C1 segment of cervical spinal cord (tissue), 14 donors: ENCODE data around the gene PTPRH.

Experiments used
- DNase-seq, 14 donors: peaks; one replicate each; lab custom pipeline; 2025; lab: John Stamatoyannopoulos, UW

The PTPRH gene

DNA sequence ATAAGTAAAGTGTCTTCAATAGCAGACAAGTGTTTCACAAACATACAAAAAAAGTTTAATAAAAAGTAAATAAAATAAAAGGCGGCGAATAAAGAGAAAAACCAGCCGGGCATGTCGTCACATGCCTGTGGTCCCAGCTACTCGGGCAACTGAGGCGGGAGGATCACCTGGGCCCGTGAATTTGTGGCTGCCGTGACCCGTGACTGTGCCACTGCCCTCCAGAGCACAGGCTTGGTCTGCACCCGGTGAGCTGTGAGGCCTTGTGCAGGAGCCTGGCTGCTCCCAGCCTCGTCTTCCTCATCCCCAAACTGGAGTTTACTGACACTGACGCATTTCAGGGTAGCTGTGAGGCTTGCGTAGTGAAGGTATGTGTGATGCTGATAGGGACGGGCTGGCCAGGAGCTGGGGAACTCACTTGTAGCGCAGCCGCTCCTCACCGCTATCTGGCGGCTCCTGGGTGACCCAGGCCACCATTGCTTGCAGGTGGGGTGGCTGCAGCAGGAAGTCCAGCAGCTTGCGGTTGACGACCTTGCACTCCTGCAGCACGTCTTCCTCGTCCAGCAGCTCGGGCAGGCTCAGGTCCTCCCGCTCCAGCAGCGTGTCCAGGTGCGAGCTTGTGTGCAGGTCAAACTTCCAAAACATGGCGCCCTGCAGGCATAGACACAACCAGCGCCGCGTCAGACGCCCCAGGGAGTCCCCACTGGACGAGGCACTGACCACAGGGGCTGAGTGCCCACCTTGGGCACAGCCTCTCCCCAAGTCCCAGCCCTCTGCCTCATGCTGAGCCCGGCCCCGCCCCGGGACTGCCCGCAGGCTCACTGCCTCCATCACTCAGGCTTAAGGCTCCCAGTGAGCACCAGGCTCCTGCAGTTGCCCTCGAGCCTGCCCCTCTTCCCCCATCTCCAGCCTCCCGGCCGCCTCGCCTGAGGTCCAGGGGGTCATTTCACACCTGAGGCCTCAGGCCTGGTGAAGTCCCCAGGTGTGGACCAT, 37.5 kb upstream of the PTPRH start:
- no peak for DNase-seq

- DNase-seq = no peak
Observed at GRCh38 chr19:55245236-55245904, 36.1 kb upstream of the PTPRH start.

DNA sequence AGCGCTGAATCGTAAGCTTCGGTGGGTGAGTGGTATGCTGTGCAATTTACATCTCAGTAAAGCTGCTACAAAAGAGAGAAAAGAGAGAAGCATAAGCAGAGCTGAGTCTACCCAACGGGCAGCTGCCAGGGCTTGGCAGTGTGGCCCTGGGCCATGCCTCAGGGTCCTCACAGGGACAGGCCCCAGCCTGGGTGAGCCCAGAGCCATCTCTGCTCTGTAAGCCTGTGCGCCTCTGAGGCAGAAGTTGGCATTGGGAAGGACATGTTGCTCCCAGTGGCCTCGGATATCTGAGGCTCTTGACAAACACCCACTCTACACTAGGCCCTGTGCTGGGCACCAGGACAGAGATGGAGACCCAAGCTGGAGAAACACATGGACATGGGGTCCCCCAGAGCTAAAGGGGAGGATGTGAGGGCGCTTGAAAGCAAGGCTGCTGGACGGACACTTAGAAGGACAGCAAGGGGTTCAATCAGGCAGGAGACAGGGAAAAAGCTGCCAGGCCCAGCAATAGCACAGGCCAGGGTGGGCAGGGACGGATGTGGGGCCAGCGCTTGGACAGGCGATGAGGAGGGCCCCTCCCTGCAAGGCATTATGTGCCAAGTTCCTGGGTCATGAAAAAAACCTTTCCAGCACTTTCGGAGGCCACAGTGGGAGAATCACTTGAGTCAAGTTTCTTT, 34.8 kb upstream of the PTPRH start:
- no peak for DNase-seq

- no peak for DNase-seq
Observed at GRCh38 chr19:55242517-55242916, 33.2 kb upstream of the PTPRH start.

GRCh38 chr19:55241935-55242464, 32.7 kb upstream of the PTPRH start:
- no peak for DNase-seq

- no peak for DNase-seq
Observed at GRCh38 chr19:55241143-55241934, 32.0 kb upstream of the PTPRH start.

GRCh38 chr19:55240713-55241020, 31.4 kb upstream of the PTPRH start:
- DNase-seq = no peak

DNA sequence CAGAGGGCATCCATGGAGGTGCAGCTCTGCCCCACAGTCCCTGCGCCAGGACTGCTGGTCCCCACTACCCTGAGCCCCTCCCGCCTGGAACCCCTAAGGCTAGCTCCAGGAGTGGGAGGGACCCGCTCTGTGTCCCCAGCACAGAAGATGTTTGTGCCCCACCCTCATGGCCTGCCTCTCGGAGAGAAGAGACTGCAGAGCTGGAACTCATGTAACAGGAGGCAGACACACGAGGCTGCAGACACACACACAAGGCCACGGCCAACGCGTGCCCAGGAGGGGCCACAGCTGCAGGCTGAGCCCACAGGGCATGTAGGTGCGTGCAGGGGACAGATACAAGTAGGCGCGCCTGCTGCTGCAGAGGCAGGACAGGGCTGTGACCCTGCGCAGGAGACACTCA, 29.7 kb upstream of the PTPRH start:
- DNase-seq = no peak

DNA sequence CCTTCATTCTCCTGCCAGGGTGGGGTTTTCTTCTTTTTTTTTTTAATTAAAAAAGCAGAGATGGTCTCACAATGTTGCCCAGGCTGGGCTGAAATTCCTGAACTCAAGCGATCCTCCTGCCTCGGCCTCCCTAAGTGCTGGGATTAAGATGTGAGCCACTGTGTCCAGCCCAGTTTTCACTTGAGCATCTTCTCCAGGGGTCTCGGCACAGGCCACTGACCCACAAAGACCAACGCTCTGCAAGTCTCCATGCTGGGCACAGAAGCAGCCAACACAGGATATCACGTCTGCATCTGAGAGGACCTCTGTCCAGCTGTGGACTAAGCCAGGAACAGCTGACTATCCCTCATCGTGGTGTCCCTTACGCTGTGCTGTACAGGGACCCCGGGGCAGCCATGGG, 28.7 kb upstream of the PTPRH start:
- DNase-seq = no peak

DNA sequence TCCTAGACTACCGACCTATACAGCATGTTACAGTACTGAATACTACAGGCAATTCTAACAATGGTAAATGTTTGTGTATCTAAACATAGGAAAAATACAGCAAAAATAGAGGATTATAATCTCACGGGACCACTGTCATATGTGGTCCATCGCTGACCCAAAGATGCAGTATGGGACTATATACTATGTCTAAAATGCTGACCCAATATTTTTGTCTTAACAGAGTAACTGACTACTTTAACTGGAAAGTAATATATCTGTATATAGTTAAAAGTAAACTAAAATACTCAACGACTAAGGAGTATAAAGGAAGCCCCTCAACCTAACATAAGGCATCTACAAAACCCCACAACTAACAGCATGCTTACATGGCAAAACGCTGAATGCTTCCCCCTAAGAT, 23.7 kb upstream of the PTPRH start:
- DNase-seq = no peak

DNA sequence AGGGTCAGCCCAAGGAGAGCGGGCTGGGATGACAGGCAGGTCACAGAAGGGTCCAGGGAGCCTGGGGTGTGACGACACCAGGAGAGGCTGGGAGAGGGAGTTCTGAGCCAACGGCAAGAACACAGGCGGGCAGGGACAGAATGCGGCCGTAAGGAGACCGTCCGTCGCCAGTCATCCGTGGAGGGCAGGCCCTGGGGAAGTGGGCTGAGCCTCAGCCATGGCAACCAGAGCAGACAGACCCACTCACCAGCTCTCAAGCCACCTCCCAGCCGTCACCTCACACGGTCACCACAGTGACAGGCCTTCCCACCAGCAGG, 22.9 kb upstream of the PTPRH start:
- DNase-seq = no peak

DNA sequence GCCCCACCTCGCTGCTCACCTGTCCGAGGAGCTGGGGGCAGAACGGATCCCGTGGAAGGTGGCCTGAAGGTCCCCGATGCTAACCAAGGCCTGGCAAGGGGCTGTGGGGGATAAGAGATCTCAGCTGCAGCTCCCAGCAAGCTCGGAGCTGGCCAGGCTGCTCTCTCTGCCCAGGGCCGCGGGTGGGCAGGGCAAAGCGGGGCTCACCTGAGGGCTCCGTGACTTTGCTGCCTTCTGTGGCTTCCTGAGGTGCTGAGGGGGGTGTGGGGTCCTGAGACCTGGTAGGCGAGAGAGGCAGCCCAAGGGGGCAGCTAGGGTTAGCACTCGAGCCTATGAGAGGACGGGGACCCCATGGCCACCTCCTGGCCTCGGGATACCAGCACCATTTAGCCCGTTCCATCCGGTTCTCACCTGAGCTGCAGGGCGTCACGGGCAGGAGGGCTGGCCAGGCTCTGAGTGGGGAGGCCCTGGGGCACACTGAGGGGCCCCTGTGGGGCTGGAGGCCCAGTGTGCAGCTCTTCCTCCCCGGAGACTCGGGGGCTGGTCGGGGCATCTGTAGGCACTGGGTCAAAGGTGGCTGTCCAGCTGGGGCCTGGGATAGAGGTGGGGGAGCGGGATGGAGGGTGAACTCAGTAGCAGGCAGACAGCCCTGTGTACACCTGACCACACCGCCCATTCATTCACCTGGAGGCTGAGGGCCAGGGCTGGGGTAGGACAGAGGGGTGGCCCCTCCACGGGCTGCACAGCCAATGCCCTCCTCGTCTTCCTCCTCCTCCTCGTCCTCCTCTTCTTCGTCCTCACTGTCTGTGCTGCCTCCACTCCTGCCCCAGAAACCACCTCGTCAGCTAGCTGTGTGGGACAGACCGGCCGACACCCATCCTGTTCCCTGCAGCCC, 22.3 kb upstream of the PTPRH start:
- DNase-seq = no peak

GRCh38 chr19:55230780-55231179, 21.5 kb upstream of the PTPRH start:
- DNase-seq = no peak

- DNase-seq = no peak
Observed at GRCh38 chr19:55230329-55230728, 21.0 kb upstream of the PTPRH start.

GRCh38 chr19:55229789-55230182, 20.5 kb upstream of the PTPRH start:
- DNase-seq = no peak

- DNase-seq = no peak
Observed at GRCh38 chr19:55229145-55229788, 20.0 kb upstream of the PTPRH start.

DNA sequence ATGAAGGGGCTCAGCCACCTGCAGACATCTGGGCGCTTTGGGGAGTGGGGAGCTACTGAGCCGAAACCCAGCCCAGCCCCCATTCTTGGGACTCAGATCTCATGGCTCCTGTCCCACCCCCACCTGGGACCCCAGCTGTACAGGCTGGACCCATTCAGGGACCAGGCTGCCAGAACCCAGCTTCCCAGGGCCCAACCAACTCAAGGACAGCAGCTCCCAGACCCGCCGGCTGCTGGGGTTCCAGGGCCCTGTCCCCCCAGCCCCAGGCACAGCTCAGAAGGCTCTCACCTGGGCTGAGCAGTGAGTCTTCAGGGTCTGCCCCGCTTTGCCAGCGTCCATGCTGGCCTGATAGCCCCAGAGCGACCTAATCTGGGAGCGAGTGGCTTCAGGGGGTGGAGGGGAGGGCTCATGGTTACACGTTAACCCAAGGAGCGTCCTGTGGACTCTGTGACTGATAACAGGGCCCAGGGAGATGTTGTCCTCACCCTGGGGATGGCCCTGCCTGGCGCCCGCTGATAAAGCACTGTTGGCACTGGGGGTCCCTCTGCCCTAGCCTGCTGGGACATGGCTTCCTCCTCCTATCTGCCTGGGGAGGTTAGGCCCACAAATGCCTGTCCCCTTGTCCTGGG, 19.2 kb upstream of the PTPRH start, which contains the start of gene TMEM86B:
Gene TMEM86B (minus strand): TSS at position 361 of the 629 bp plus-strand sequence. CDS start 22 bp downstream, at position 339.
- DNase-seq = no peak

- no peak for DNase-seq
Observed at GRCh38 chr19:55228015-55228391, 18.7 kb upstream of the PTPRH start.

GRCh38 chr19:55227241-55228014, 18.1 kb upstream of the PTPRH start:
- no peak for DNase-seq
